ENCODE data around the gene SPTB.

DNA sequence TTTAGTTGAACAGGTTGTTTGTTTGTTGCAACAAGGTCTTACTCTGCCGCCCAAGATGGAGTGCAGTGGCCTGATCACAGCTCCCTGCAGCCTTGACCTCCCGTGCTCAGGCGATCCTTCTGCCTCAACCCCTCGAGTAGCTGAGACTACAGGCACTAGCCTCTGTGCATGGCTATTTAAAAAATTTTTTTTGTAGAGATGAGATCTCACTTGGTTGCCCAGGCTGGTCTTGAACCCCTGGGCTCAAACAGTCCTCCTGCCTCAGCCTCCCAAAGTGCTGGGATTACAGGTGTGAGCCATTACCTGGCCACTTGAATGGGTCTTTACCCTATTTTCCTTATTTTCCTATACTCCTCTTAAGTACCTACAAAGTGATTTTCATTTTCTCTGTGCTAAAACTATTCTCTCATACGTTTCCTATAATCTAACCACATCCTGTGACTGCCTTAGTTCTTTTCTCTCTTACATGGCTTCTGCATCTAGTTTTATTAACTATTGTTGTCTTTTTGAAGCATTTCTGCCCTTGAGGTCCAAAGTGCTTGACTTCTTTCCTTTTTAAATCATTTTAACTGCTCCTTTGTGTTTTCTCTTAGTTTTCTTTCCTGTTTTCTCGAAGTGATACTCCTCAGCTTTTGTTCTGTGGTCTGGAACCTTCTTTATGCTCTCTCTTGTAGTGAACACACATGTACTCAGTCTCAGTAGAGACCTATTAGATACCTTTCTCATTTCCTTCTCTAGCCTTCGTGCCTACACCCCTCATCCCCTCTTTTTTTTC, 48.7 kb upstream of the SPTB start:
- TF ChIP-seq CTCF (IDR thresholded peaks at IDR 0.05) (no peak), POLR2AphosphoS5 (IDR thresholded peaks at IDR 0.05) (no peak), POLR2A (IDR thresholded peaks at IDR 0.05) (no peak)
